OCI-M1 (cell line): ENCODE data around the gene PDE3B.
"Not testable (repeated sequence)": the region's sequence is repeated elsewhere in the genome, so short reads cannot be mapped to it uniquely, and the experiment has no call there.

Source experiments
- DNase-seq: peaks from one replicate; lab custom pipeline; 2025; lab: John Stamatoyannopoulos, UW

Gene PDE3B

DNA sequence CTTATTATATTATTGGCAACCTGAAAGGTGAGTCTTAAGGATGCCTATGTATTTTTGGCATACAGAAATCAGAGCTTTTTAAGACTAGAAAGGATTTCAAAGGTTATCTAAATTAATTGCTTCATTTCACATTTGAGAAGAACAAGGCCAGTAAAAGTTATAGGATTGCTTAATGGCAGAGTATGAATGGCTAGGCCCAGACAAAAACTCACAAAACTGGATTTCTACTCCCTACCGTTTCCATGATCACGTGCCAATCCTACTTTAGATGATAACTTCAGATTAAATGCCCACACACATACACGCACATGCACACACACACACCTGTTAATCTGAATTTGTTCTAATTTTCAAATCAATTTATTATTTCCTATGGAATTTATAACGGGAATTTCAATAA, 1.8 kb upstream of the PDE3B start:
- no peak for DNase-seq

DNA sequence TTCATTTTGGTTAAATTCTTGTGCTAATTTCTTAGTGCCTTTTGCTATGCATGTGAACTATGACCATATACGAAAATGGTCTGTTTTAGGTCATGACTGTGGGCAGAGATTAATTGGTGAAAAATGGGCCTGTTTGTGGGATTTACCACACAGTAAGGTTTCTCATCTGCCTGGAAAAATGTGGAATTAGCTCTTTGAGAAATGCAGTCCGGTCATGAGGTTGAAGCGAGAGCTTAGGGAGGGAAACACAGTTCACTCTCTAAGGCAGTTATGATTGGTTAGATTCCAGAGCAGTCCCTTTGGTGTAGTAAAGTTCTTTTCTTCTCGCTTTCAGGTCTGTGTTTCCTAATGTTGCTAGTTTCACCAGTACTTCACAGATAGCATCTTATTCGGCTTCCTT, 1.2 kb upstream of the PDE3B start:
- no peak for DNase-seq

DNA sequence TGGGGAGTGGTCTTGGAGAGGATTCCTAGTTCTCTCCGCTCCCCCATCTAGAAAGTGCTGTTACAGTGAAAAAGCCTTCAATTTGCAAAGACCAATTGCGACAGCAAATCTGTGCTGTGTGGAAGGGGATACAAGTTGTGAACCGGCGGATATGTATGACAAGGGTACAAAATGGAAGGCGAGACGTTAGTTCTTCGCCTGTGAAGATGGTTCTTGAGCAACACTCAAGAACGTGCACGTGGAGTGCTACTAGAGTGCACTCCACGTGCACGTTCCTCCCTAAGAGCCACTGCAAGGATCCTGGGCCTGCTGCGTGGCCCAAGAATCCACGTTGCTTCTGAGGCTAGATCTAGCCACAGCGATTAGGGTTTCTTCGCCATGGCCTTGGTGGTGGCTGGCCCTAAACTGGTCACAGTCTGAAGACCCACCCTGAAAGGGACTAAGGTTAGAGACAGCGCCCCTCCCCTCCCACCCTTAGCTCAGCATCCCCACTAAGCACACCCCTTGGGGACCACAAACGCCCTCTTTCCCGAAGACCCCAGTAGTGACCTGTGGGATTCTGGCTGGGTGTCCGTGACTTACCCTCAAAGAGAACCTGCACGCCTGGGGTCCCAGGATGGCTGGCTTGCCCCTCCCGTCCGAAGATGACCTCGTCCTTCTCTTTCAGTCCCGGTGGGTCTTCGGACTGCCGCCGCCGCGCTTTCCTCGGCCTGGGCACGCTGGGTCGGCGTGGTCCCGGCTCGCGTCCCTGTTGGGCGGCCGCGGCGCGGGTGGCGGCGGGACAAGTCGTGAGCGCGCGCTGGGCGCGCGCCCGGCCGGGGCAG, 519 bp upstream of the PDE3B start:
- no peak for DNase-seq

DNA sequence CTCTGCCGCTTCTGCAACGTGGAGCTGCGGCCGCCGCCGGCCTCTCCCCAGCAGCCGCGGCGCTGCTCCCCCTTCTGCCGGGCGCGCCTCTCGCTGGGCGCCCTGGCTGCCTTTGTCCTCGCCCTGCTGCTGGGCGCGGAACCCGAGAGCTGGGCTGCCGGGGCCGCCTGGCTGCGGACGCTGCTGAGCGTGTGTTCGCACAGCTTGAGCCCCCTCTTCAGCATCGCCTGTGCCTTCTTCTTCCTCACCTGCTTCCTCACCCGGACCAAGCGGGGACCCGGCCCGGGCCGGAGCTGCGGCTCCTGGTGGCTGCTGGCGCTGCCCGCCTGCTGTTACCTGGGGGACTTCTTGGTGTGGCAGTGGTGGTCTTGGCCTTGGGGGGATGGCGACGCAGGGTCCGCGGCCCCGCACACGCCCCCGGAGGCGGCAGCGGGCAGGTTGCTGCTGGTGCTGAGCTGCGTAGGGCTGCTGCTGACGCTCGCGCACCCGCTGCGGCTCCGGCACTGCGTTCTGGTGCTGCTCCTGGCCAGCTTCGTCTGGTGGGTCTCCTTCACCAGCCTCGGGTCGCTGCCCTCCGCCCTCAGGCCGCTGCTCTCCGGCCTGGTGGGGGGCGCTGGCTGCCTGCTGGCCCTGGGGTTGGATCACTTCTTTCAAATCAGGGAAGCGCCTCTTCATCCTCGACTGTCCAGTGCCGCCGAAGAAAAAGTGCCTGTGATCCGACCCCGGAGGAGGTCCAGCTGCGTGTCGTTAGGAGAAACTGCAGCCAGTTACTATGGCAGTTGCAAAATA, 816 bp downstream of the PDE3B start:
- peak; percentile 65 for DNase-seq

DNA sequence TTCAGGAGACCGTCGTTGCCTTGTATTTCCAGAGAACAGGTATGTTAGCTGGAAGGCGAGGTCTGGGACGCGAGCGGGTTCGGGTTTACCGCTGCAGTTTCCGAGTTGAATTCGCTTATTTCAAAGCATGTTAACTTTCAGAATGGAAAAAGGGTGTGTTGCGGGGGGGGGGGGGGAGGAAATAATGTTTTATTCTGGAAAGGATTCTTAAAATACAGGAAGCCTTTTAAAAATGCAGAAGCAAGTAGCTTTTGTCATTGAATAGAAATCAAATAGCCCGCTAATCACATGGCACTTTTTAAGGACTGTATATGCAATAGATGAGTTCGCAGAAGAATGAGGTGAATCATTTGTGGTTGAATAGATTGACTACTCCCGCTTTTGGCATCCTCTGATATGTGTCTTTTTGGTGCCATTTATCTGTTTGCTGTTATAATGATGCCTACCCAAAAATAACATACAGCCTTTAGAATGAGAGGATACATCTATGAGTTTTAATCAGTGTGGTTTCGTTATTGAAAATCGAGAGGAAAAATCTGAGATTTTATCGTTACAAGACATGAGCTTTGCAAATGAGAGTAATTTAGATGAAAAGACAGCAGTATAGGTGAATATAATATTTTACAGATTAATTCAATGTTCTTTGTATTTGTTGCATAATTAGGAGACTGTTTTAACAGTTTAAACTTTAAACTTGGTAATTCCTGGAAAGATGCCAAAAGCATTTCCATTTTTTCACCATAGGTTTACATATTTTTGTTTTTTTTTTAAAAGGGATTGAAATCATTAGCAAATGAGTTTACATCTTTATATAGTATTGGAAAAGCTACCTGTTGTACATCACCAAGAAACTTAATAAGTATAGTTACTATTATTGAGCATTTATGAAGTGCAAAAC, 1.7 kb downstream of the PDE3B start:
- peak; percentile 71 for DNase-seq

DNA sequence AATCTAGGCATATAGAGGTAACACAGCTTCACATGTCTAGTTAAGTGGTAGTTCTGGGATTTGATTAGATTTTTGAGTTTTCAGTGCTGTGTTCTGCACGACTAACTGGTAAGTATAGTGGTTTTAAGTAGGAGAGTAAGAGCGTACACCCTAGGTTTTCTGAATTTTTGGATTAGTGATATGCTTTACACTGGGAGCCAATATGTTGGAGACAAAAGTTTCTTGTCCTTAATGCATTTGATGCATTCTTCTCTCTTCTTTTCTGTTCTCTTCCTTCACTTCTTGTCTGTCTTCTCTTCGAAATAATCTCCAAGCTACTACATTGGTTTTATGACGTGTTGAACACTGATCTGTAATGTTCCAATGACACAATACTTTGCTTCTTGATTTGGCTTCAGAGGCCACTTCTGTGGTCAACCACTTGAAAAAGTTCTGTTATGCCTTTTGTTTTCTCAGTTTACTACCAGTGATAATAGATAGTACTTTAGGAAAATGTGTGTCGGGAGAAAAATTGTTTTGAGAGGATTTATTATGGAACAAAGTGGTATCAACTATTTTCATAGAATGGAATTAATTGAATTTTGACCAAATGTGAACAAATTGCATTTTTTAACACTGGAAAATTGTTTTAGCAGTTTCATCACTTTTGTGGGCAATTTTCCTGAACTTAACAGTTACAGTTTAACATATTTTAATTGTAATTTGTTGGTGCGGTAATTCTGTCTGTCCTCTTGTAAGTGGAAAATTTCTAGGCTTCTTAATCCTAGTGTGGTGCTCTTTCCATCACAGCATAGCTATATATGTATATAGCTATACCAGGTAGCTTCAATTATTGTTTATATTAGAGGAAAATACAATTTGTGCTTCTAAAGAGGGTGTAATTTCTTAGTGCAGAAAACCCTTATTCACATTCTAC, 2.6 kb downstream of the PDE3B start:
- DNase-seq: peak; percentile 84

DNA sequence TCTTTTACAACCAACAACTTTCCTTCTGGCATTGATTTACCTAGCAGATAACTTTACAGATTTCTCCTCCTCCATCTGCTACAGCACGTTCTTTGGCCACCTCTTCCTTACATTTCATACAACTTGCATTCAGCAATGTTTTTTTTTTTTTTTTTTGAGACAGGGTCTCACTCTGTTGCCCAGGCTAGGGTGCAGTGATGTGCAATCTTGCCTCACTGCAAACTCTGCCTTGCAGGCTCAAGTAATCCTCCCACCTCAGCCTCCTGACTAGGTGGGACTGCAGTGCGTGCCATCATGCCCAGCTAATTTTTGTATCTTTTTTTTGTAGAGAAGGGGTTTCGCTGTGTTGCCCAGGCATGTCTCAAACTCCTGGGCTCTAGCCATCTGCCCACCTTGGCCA, 6.5 kb downstream of the PDE3B start:
- no peak for DNase-seq

DNA sequence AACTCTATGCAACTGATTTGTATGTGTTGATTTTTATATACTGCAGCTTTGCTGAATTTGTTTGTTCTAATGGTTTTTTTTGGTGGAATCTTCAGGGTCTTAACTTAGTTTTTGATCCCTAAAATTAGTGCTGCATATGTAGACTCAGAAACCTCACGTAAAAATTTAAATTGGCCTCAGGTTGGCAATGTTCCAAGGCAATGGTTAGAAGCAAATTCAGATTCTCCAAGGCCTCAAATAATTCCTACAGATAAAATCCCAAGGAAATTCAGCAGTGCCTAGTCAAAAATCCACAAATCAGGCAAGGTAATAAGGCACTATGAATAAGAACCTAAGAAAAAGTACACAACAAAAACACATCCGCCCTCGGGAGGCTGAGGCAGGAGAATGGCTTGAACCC, 9.5 kb downstream of the PDE3B start:
- no peak for DNase-seq

DNA sequence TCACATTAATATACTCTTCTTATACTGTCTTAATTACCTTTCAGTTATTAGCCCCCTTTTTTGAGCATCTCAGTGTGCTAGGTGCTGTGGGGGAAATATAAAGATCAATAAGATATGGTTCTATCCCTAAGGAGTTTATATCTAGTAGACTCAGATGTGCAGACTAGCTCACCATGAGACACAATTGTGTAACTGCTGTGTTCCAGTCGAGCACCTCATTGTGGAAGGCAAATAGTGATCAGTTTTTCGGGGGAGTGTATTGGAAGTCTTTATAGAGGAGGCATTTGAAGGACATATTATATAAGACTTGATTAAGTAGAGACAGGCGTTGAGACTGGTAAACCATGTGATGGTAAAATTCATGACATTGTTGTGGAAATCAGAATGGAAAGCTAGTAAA, 11.8 kb downstream of the PDE3B start:
- peak; percentile 24 for DNase-seq

DNA sequence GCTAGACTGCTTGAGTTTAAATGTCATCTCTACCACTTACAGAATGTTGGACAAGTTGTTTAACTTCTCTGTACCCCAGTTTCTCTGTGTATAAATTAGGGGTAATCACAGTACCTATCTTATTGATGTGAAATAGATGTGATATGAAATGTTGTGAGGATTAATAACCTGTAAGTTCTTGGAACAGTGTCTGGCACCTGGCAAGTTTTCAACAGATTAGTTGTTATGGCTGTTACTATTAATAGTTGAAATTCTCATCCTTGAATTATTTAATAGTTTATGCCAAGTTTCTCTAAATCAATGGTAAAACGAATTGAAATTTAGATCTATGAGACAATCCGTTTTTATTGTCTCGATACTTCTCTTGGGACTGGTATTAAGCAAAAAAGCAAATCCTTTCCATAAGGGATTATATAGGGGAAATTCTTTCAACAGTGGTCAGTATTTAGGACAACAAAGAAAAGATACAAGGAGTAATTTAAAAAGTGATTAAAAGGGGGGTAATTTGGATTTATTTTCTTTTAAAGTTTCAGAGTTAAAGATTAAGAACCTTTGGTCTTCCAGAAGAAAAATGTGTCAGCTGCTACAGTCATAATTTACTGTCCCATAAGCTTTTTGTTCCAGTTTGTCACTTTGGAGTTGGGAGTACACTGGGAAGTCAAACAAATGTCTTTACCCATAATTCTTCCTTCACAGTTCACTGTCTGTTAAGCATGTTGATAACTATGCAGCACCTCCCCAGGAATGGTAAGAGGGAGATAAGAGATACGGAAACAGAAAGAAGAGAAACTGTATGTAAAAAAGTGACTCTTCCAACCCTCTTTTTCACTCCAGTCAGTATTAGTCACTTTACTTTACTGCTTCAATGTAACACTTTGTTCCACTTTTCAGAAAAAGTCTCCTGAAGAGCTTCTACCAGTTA, 13.2 kb downstream of the PDE3B start:
- DNase-seq: peak; percentile 94

DNA sequence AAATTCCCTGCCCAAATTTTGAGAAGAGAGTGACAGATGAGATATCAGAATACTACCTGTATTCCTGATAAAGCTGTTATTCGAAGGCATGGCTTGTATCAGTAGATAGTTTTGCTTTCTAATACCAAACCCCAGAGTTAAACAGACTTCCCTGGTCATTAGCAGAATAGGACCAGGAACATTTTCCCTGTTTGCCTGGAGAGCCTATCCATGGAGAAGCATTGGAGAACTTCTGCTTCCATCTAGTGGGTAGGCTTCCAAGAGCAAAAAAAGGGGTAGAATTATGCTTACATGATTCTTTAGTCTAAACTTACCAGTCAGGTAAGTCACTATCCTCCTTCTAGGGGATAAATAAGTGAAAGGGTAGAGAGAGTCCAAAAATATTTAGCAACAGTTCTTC, 14.2 kb downstream of the PDE3B start:
- DNase-seq: peak; percentile 44

DNA sequence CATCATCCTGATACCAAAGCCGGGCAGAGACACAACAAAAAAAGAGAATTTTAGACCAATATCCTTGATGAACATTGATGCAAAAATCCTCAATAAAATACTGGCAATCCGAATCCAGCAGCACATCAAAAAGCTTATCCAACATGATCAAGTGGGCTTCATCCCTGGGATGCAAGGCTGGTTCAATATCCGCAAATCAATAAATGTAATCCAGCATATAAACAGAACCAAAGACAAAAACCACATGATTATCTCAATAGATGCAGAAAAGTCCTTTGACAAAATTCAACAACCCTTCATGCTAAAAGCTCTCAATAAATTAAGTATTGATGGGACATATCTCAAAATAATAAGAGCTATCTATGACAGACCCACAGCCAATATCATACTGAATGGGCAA, 21.3 kb downstream of the PDE3B start:
- not testable (repeated sequence) for DNase-seq

DNA sequence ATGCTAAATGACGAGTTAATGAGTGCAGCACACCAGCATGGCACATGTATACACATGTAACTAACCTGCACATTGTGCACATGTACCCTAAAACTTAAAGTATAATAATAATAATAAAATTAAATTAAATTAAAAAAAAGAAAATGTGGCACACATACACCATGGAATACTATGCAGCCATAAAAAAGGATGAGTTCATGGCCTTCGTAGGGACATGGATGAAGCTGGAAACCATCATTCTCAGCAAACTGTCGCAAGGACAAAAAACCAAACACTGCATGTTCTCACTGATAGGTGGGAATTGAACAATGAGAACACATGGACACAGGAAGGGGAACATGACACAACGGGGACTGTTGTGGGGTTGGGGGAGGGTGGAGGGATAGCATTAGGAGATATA, 23.7 kb downstream of the PDE3B start:
- DNase-seq: not testable (repeated sequence)

DNA sequence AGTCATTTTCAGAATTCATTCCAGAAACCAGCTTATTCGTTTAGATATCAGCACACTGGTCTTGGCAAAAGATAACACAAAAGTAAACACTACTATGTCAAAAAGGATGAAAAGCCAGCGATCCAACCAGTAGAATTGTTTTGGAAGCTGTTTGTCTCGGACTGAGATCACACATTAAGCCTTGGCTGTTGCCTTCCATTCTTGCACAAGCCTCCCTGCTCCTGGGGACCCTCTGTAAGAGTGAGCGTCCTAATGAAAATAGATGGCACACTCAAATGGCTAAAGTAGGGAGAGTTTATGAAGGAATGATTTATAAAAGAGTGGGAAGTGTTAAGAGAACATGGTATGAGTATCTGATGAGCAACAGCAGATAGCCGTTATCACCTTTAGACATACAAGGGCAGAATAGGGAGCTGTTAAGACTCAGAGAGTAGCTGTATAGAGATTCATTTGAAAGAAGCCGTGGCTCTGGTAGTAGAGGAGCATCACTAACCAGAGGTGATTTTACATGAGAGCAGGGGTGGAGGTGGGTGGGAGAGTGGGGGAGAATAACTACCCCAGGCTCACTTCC, 25.2 kb downstream of the PDE3B start:
- peak; percentile 71 for DNase-seq

DNA sequence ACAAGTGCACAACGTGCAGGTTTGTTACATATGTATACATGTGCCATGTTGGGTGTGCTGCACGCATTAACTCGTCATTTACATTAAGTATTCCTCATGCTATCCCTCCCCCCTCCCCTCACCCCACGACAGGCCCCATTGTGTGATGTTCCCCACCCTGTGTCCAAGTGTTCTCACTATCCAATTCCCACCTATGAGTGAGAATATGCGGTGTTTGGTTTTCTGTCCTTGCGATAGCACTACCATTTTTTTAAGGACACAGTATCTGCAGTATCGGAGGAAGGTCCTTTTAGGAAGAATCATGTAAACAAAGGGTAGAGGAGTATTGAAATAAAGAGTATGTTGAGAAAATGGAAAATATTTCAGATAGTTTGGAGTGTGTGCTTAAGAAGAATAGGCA, 25.9 kb downstream of the PDE3B start:
- DNase-seq: no peak

DNA sequence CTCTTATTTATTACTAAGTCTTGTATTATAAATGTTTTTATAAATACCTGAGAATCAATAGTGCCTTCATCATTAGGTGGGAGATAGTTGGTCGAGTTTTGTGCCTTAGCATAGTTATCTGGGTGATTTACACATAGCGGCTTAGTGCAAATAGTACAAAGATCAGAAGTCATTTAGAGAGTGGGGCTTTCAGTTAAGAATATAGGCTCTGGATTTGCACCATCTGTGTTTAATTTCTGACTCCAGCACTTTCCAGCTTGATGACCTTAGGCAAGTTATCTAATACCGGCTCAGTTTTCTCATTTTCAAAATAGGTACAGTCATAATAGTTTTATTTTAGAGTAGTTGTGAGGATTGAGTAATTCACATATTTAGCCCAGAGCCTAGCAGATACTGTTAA, 26.4 kb downstream of the PDE3B start:
- no peak for DNase-seq

DNA sequence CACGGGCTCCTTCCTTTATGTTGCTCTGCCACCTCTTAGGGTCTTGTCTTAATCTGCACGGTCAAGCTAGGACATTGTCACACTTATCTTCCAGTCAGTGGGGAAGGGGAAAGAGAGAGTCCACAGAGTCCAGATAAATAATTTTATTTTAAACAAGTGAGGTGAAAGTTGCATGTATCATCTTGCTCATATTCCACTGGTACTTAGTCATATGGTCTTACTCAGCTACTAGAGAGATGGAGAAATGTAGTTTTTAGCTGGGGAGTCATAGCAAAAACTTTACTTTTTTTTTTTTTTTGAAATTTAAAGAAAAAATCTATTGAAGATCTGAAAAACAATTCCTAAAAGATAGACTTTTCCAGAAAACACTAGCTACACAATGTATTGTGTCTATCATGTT, 29.0 kb downstream of the PDE3B start:
- DNase-seq: no peak

DNA sequence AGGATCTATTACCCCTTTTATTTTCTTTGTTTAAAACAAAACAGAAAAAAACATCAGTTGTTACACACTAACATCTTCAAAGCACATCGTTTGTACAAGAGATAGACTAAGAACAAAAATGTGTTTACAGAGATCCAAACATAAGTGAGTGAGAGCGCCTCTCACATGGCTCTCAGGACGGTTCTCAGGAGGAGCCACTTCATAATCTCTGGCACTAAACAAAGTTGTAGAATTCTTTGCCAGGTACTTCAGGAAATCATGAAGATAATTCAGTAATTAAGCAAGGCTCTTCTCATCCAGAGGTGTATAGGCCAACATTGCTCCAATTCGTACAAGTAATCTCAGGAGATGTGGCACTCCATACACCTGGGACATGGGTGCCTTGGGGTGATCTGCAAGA, 29.8 kb downstream of the PDE3B start:
- no peak for DNase-seq

DNA sequence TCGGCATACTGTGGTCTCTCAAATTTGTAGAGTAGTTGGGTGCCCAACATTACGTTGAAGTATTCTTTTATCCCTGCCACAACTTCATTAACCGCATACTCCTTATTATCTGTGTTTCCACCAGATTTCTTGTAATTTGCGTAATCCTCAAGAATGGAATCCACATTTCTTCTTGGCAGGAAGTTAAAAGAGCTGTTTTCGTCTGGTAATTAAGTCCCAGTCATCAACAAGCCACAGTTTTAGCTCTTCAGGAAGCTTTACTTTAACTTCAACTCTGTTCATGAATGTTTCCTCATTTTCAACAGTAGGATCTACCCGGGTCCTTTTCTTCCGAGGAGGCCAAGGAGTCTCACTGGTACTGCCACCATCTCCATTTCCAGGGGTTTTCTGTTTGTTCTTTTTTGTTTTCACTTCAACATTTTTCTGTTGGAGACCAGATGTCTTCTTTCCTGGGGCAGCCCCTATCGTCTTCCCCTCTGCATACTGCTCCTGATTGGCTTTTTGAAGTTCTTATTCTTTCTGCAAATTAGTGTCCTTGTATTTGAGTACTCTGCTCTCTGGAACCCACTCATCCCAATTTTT, 30.3 kb downstream of the PDE3B start:
- no peak for DNase-seq

DNA sequence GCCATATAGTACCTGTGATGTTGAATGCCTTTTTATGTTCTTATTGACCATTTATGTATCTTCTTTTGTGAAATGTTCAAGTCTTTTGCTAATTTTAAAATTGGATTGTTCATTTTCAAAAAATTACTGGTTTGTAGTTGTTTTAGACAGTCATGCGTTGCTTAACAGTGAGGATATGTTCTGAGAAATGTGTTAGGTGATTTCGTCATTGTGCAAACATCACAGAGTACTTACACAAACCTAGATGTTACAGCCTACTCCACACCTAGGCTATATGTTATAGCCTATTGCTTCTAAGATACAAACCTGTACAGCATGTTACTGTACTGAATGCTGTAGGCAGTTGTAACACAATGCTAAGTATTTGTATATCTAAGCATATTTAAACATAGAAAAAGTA, 32.5 kb downstream of the PDE3B start:
- no peak for DNase-seq
